DOHH2 (cell line): ENCODE data around the gene MCCC1.

Source experiments
- EZH2phosphoT487 ChIP-seq: fragments of 200-600 bp; sonication (generic); IDR thresholded peaks from 2 replicates; pipeline ENCODE4 v1.6.1; 2017; ENCODE audit warnings: borderline replicate concordance, mild to moderate bottlenecking, antibody characterized with exemption, low read length, moderate library complexity, mixed read lengths
- TF ChIP-seq, protein P1 (sequence below): fragments of 200-600 bp; sonication (generic); IDR thresholded peaks from one replicate; pipeline ENCODE4 v1.5.1; 2014; ENCODE audit warnings: antibody characterized with exemption, mild to moderate bottlenecking, low read depth, low read length; ENCODE audit not compliant: poor library complexity, severe bottlenecking

DNA sequence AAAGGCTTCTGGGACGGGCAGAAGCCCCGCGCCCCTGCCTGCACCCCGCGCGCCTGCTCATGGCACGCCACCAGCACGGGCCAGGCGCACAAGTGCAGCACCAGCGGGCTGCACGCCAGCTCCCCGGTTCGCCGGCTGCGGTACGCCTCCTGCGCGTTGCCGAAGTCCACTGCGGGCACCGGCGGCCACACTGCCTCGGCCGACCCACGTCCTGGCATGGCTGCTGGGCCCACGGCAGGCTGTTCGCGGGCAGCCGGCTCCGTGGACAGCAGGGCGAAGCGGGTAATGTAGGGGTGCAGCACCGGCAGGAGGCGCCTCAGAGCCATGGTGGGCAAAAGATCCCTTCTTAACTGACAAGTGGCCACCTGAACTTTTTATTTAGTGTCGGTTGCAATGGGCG, 34.8 kb downstream of the MCCC1 start:
- TF ChIP-seq, protein P1, sequence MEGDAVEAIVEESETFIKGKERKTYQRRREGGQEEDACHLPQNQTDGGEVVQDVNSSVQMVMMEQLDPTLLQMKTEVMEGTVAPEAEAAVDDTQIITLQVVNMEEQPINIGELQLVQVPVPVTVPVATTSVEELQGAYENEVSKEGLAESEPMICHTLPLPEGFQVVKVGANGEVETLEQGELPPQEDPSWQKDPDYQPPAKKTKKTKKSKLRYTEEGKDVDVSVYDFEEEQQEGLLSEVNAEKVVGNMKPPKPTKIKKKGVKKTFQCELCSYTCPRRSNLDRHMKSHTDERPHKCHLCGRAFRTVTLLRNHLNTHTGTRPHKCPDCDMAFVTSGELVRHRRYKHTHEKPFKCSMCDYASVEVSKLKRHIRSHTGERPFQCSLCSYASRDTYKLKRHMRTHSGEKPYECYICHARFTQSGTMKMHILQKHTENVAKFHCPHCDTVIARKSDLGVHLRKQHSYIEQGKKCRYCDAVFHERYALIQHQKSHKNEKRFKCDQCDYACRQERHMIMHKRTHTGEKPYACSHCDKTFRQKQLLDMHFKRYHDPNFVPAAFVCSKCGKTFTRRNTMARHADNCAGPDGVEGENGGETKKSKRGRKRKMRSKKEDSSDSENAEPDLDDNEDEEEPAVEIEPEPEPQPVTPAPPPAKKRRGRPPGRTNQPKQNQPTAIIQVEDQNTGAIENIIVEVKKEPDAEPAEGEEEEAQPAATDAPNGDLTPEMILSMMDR: no peak
- TF ChIP-seq EZH2phosphoT487: no peak
